ENCODE results near the gene KIF21B. TPM values are rescaled to one million over a fixed set of nuclear protein-coding genes. Genes with fewer than 3 reads are reported as not detected.

The KIF21B gene
- total RNA-seq, 4 donors from 2014 or later, result 1.2 to 1.9 (median 1.6) TPM

DNA sequence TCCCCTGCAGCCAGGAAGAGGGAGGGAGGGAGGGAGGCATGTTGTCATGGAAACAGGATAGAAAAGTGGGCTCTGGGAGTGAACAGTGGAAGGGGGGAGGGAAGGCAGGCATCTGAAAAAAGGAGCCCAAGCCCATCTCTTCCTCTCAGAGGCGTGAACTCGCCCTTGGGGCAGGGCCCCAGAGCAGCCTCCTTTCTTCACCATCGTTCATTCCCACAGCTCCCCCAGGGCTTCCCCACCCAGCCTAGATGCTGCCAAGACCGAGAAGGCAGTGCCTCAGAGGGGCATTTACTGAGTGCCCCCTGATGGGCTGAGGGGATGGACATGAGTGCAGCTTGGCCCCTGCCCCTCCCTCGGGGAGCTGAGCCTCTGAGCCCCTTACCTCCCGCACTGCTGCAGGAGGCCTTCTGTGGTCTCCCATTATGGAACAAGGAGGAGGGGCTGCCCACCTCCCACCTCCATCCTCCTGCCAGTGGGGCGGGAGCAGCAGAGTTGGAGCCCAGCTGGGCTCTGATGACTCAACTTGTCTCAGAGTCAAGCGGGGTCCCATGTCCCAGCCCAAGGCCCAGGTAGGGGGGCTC lies 39.1 kb upstream of the KIF21B start:
- WGBS, 2 donors (ENCODE audit: low coverage in 1 of 2), result 66 to 80% methylated on average over 3 to 5 of the region's 8 CpGs
- peaks cover 0 to 22% (median 7%) of the 10 kb centered on the region in 3 donors for H3K4me1 ChIP-seq
- no peaks in the 10 kb centered on the region for H3K36me3 ChIP-seq
- H3K9me3 ChIP-seq, result no peaks in the 10 kb centered on the region
- H3K27me3 ChIP-seq, result no peaks in the 10 kb centered on the region
- no peak overlapping the region for H3K4me3 ChIP-seq
- TF ChIP-seq POLR2AphosphoS5 (IDR thresholded peaks at IDR 0.05) (no peak), EP300 (IDR thresholded peaks at IDR 0.05) (no peak), POLR2A (IDR thresholded peaks at IDR 0.05) (no peak)
- TF ChIP-seq, protein P1, sequence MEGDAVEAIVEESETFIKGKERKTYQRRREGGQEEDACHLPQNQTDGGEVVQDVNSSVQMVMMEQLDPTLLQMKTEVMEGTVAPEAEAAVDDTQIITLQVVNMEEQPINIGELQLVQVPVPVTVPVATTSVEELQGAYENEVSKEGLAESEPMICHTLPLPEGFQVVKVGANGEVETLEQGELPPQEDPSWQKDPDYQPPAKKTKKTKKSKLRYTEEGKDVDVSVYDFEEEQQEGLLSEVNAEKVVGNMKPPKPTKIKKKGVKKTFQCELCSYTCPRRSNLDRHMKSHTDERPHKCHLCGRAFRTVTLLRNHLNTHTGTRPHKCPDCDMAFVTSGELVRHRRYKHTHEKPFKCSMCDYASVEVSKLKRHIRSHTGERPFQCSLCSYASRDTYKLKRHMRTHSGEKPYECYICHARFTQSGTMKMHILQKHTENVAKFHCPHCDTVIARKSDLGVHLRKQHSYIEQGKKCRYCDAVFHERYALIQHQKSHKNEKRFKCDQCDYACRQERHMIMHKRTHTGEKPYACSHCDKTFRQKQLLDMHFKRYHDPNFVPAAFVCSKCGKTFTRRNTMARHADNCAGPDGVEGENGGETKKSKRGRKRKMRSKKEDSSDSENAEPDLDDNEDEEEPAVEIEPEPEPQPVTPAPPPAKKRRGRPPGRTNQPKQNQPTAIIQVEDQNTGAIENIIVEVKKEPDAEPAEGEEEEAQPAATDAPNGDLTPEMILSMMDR (IDR thresholded peaks at IDR 0.05), result no peak
- ATAC-seq, result no peak
- no peak overlapping the region for H3K27ac ChIP-seq

DNA sequence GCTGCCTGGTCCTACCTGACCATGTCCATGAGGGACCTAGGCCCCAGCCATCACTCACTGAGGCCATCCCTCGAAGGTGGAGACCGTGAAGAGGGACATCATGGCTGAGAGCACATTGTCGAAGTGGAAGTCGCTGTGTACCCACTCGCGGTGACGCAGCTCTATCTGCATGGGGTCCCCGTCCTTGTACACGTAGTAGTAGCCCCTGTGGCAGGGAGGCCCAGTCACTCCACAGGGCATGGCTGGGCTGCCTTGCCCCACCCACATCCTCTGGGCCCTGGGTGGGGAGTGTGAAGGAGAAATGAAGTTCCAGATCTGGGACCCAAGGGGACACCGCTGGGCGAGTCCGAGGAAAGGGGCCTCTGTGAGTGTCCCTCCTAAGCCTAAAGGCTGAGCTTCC lies 38.4 kb upstream of the KIF21B start:
- Histone ChIP-seq H3K9me3 (no peaks in the 10 kb centered on the region), H3K27me3 (no peaks in the 10 kb centered on the region), H3K4me1 (peaks cover 0 to 28% (median 7%) of the 10 kb centered on the region in 3 donors), H3K4me3 (no peak overlapping the region), H3K36me3 (no peaks in the 10 kb centered on the region), H3K27ac (no peak overlapping the region)
- TF ChIP-seq POLR2A (IDR thresholded peaks at IDR 0.05) (no peak), EP300 (IDR thresholded peaks at IDR 0.05) (no peak), POLR2AphosphoS5 (IDR thresholded peaks at IDR 0.05) (no peak)
- TF ChIP-seq, protein P1 (IDR thresholded peaks at IDR 0.05), result no peak
- no peak for ATAC-seq
- no CpG with 5 or more reads among the region's 12 CpGs for WGBS, 2 donors (ENCODE audit: low coverage in 1 of 2)

DNA sequence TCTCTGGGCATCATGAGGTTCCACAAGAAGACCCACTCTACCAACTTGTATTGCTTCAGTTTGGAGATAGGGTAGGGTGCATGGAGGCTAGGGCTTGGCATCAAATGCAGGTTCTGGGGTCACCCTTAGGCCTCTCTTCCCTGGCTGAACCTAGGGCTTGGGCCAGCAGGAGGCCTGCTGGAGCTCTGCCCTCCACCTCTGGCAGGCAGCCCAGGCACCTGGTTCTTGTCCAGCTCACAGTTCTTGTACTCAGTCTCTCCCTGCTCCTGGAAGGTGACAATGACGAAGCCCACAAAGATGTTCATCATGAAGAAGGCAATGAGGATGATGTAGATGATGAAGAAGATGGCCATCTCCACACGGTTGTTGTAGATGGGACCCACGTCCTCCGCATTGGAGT lies 37.5 kb upstream of the KIF21B start:
- Histone ChIP-seq H3K4me1 (peaks cover 0 to 36% (median 14%) of the 10 kb centered on the region in 3 donors), H3K27me3 (no peaks in the 10 kb centered on the region), H3K27ac (no peak overlapping the region), H3K9me3 (no peaks in the 10 kb centered on the region), H3K4me3 (no peak overlapping the region), H3K36me3 (no peaks in the 10 kb centered on the region)
- TF ChIP-seq POLR2A (IDR thresholded peaks at IDR 0.05), result no peak
- TF ChIP-seq, protein P1 (IDR thresholded peaks at IDR 0.05), result no peak
- TF ChIP-seq EP300 (IDR thresholded peaks at IDR 0.05), result no peak
- no peak for TF ChIP-seq POLR2AphosphoS5 (IDR thresholded peaks at IDR 0.05)
- no peak for ATAC-seq
- WGBS, 2 donors (ENCODE audit: low coverage in 1 of 2), result 74% methylated on average over 3 of the region's 4 CpGs; no CpG with 5 or more reads in 1 of the 2 donors

DNA sequence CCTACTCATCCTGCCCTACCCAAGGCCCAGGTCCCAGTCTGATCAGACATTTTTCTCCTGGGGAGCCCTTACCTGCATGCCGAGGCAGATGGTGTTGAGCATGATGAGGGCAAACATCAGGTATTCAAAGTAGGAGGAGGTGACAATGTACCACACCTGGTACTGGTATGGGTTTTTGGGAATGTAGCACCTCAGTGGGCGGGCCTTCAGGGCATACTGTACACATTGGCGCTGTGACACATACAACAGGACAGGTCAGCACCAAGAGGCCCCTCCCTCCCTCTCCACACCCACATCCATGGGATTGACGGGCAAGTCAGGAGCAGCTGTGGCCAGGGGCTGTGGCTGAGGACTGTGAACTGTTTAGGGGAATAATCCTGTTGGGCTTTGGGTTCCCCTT lies 37.1 kb upstream of the KIF21B start:
- Histone ChIP-seq H3K36me3 (no peaks in the 10 kb centered on the region), H3K27ac (no peak overlapping the region), H3K4me1 (peaks cover 0 to 41% (median 16%) of the 10 kb centered on the region in 3 donors), H3K4me3 (no peak overlapping the region), H3K27me3 (no peaks in the 10 kb centered on the region), H3K9me3 (no peaks in the 10 kb centered on the region)
- no peak for ATAC-seq
- TF ChIP-seq, protein P1 (IDR thresholded peaks at IDR 0.05), result no peak
- TF ChIP-seq POLR2AphosphoS5 (IDR thresholded peaks at IDR 0.05) (no peak), POLR2A (IDR thresholded peaks at IDR 0.05) (no peak), EP300 (IDR thresholded peaks at IDR 0.05) (no peak)
- WGBS, 2 donors (ENCODE audit: low coverage in 1 of 2), result 100% methylated on average over 2 to 4 of the region's 4 CpGs

DNA sequence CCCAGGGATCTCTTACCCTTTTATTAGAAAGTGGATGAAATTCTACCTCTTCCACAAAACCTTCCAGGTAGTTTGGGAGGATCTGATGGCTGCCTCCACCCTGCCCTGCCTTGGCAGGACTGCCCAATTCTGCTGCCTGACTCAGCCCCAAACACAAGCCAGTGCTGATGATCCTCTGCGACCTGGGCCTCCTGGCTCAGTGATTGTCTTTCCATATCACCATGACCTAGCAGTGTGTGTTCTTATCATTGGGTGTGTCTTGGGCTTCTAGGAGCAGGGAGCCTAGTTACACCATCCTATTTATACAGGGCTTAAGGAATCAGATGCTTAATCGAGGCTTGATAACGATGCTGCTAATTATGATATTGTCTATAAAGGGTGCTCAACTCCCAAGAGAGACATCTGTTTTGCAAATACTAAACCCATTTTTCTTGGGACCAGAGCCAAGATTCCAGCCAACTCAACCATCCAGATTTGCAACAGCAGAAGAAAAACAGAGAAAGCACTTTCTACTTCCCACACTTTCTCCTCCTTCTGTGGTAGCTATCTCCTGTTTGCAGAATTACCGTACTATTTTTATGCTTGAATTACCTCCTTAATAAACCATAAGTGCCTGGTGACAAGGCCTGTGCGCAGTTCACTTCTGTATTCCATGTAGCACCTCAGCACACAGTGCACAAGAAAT lies 36.5 kb upstream of the KIF21B start:
- Histone ChIP-seq H3K36me3 (no peaks in the 10 kb centered on the region), H3K4me1 (peaks cover 0 to 46% (median 16%) of the 10 kb centered on the region in 3 donors), H3K27me3 (no peaks in the 10 kb centered on the region), H3K9me3 (no peaks in the 10 kb centered on the region), H3K27ac (no peak overlapping the region), H3K4me3 (no peak overlapping the region)
- TF ChIP-seq EP300 (IDR thresholded peaks at IDR 0.05) (no peak), POLR2A (IDR thresholded peaks at IDR 0.05) (no peak), POLR2AphosphoS5 (IDR thresholded peaks at IDR 0.05) (no peak)
- TF ChIP-seq, protein P1 (IDR thresholded peaks at IDR 0.05), result no peak
- no peak for ATAC-seq
- 45 to 49% methylated on average over 3 to 5 of the region's 5 CpGs for WGBS, 2 donors (ENCODE audit: low coverage in 1 of 2)
